GM18498 (cell line): Measurements from ENCODE around the gene PNLIPRP2.

Experiments
- ATAC-seq: cut with Tn5 transposase; IDR thresholded peaks from one replicate; pipeline ENCODE4 v1.9.1; 2021; ENCODE audit warnings: mild to moderate bottlenecking, moderate library complexity; ENCODE audit not compliant: unreplicated experiment

The PNLIPRP2 gene

GRCh38 chr10:116679351-116679750 is 58.6 kb downstream of the PNLIPRP2 start:
- no peak for ATAC-seq

- ATAC-seq: no peak
Measured at GRCh38 chr10:116683166-116683565, 62.4 kb downstream of the PNLIPRP2 start.

GRCh38 chr10:116683821-116684220 is 63.1 kb downstream of the PNLIPRP2 start:
- no peak for ATAC-seq

- no peak for ATAC-seq
Measured at GRCh38 chr10:116684781-116685180, 64.0 kb downstream of the PNLIPRP2 start.

DNA sequence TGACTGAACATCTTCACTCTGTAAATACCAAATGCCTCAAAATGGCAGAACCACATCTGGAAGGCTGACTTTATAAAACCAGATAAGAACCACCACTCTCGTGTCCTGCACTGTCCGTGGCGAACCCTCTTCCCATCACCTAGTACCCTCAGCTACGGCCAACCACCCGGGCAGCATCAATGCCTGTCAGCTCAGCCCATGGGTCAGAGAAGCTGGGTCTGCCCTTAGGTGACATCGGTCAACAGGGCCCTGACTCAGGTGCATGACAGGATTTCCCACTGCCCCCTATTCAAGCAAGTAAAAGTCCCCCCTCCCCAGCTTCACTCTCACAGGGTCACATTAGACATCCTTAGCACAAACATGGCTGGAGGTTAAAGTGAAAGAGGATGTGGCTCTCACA is 65.1 kb downstream of the PNLIPRP2 start:
- no peak for ATAC-seq

- ATAC-seq: no peak
Measured at GRCh38 chr10:116686632-116687031, 65.9 kb downstream of the PNLIPRP2 start.

DNA sequence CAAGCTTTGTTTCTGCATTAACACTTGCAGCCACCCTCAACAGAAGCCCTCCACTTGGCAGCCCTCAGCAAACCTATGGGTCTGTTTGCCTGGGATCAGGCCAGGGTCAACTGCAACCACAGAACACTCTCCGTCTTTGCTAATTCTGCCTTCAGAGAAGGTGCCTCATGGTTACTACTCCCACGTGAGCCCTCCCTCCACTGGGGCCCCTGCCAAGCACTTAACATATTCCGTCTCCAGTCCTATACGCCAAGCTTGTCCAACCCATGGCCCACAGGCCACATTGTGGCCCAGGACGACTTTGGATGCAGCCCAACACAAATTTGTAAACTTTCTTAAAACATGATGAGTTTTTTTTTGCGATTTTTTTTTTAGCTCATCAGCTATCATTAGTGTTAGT is 66.9 kb downstream of the PNLIPRP2 start:
- ATAC-seq: no peak

- no peak for ATAC-seq
Measured at GRCh38 chr10:116688241-116688711, 67.5 kb downstream of the PNLIPRP2 start.

DNA sequence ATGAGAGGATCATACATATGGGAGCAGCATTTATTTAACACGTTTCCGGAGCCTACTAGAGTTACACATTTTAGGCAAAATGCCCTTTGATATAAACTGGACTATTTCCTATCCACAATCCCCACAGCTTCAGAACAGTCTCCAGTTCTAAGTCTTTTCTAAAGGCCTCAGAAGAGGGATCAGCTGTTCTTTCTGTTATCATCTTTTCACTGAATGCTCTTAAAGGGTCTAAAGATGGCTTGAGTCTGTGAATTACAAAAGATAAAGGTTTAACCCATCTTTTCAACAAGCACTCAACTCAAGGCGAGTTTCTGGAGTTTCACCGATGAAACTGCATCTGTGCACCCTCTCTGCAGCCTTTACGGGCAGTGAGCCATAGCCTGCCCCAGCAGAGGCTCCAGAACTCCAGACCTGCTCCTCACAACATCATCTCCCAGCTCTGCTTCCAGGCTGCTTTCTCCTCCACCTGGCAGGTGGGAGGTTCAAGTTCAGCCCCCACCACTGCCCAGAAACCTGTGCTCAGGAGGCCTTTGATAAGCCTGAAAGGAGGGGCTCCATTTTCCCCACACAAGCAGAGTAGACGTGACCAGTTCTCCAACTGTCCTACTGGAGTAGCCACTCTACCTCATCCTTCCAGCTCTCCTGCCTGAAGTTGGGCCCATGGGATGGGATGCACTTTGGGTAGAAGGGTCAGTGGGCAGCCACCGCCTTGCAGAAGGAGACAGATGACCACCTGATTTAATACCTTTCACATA is 68.2 kb downstream of the PNLIPRP2 start:
- no peak for ATAC-seq

DNA sequence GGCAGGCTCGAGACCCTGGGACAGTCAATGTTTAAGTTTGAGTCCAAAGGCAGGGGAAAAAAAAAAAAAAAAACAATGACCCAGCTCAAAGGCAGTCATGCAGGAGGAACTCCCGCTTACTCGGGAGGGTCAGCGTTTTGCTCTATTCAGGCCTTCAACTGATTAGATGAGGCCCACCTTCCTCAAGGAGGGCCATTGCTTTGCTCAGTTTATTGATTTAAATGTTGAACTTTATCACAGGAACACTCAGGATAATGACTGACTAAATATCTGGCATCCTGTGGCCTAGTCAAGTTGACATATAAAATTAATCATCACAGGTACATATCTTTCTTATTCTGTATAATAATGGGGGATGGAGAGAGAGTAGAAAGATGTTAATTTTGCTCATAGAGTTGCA is 69.0 kb downstream of the PNLIPRP2 start:
- no peak for ATAC-seq

GRCh38 chr10:116690356-116691322 is 69.9 kb downstream of the PNLIPRP2 start:
- ATAC-seq: no peak

- ATAC-seq: no peak
Measured at GRCh38 chr10:116691635-116692034, 70.9 kb downstream of the PNLIPRP2 start.

DNA sequence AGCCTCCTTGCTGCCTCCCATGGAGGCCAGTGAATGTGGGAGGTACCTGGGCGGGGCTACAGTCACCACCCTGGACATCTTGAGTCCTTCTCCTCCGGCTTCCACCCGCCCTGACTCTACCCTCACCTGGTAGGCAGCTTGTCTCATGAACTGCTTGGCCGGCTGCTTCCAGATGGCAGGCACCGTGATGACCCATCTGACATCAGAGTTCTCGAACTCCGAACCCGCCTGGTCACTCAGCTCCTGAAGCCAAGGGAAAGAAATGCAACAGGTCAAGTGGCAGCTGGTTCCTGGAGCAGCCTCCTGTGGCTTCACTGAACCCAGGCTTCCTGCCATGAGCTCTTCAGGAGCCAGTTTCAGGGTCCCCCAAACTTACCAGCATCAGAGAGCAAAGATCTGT is 71.5 kb downstream of the PNLIPRP2 start:
- no peak for ATAC-seq

- no peak for ATAC-seq
Measured at GRCh38 chr10:116694243-116694926, 73.6 kb downstream of the PNLIPRP2 start.
